GM15510 (cell line): ENCODE results near the gene CHID1.
A peak's percentile ranks its signal among the peaks of the same experiment; 100 is the strongest.

ENCODE experiments used
- POLR2A ChIP-seq: IDR thresholded peaks from 3 replicates; pipeline ENCODE4 v1.6.1; 2011; ENCODE audit warnings: borderline replicate concordance; ENCODE audit not compliant: insufficient read length; ENCODE audit errors: extremely low read depth

Gene CHID1

DNA sequence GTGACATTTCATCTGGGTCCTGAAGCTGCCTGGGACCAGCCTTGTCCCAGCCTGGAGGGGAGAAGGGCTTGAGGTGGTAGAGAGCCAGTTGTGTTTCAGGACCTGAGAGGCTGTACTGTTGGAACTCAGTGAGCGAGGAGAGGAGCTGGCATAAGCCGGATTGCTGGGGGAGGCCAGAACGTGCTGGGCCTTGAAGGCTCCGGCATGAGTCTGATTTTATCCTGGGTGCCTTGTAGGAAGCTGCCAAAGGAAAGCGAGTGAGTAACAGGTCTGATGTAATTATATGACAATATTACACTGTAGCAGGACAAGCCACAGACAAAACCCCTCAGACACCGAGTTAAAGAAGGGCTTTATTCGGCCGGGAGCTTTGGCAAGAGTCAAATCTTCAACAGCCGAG is 32.2 kb upstream of the CHID1 start:
- TF ChIP-seq POLR2A, result no peak

DNA sequence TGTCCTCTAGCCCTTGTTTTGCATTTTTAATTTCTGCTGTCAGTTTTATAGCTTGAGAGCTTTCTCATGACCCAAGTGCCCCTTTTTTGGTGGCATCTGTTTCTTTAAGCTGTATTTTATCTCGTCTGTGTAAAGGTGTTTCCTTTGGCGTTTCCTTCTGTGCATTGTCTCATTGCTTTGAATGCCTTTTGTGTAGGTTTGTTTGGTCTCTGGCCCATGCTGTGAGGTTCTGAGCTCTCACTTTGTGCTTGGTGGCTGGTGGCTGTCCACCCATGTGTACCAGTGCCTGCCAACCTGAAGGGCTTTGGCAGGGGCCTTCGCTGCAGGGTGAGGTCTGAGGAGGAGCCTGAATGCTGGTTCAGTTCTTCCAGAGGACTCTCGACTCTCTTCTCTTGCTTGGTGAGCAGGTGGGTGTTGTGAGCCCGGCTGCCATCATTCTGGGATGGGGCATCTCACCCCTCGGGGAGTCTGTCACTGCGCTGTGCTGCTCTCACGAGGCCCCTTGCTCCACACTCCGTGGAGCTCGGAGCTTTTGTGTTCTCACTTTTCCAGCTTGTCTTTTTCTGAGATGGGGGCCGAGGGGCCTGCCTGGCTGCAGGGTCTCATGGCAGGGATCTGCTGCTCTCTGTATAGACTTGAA is 30.0 kb upstream of the CHID1 start:
- no peak for TF ChIP-seq POLR2A

DNA sequence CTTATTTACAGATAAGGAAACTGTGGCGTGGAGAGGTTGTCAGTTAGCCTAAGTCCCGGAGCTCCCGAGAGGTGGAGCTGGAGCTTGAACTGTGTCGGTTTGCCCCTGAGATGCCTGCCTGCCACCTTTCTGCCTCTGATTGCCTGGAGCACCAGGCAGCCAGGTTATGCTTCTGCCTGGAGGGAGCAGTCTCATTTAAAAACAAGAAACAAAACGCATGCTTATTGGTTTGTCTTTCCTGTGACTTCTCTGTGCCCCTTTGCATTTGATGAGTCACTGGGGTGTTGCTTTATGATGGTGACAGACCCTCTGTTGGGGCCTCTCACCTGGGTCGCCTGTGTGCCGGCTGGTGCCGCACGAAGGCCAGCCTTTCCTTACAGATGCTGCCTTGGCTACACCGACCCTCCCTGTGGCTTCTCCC is 27.2 kb upstream of the CHID1 start:
- no peak for TF ChIP-seq POLR2A

DNA sequence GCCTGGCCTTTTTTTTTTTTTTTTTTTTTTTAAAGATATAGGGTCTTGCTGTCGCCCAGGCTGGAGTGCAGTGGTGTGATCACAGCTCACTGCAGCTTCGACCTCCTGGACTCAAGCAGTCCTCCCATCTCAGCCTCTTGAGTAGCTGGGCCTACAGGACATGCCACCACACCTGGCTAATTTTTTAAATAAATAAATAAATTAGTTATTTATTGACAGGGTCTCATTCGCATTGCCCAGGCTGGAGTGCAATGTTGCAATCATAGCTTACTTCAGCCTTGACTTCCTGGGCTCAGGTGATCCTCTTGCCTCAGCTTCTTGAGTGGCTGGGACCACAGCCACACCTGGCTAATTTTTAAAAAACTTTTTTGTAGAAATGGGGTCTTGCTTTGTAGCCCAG is 25.6 kb upstream of the CHID1 start:
- no peak for TF ChIP-seq POLR2A

DNA sequence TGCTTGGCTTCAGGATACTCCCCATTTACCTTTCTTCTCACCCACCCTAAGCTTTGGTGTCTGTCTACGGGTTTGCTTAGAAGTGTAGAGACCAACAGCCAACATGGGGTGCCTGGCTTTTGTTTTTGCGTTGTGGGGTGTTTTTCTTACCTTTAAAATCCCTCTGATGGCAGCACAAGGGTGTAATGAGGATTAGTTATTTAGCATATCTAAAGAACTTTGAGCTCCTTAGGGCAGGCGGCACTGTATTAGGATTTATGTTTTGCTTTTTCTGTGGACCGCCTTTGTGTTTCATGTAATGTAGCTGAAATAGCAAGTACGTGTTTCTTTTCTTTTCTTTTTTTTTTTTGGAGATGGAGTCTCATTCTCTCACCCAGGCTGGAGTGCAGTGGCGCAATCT is 23.9 kb upstream of the CHID1 start:
- TF ChIP-seq POLR2A, result no peak

DNA sequence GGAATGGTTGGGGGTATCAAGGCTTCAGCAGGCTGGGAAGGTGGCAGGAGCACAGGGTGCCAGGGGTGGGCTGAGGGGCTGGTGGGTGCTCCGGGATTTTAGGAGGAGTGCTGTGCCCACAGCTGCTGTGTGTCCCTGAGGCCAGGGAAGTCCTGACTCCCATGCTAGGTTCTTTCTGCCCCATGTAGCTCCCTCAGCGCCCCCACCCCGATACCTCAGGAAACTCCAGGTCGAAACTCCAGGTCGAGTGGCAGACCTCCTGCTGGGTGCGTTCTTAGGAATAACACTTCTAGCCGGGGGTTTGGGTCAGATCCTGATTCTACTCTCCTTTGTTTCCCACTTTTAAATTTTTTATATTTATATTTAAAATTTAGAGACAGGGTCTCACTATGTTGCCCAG is 23.3 kb upstream of the CHID1 start:
- TF ChIP-seq POLR2A, result no peak

DNA sequence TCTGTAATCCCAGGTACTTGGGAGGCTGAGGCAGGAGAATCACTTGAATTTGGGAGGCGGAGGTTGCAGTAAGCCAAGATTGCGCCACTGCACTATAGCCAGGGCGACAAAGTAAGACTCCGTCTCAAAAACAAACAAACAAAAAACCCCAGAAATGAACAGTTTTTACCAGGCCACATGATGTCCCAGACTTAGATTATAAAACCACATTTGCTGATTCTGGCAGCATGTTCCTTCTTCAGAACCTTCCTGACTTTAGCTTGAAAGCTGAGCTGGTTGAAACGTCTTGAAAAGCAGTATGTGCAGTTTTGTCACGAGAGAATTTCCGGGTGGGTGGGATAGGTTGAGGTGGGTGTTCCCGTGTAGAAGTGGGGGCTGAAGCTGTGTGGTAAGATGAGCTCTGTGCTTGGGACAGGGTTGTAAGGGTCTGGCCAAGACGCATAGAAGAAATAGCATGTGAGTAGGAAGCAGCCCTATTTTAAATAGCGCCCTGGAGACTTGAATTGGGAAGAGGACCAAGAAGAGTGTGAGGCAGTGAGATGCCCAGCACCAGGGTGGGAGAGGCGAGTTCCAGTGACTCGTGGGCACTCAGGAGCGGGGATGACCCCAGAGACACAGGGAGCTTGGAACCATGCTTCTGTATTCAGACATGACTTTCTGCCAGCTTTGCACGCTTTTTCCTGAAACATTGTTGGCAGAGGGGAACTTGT is 22.7 kb upstream of the CHID1 start:
- TF ChIP-seq POLR2A, result no peak

DNA sequence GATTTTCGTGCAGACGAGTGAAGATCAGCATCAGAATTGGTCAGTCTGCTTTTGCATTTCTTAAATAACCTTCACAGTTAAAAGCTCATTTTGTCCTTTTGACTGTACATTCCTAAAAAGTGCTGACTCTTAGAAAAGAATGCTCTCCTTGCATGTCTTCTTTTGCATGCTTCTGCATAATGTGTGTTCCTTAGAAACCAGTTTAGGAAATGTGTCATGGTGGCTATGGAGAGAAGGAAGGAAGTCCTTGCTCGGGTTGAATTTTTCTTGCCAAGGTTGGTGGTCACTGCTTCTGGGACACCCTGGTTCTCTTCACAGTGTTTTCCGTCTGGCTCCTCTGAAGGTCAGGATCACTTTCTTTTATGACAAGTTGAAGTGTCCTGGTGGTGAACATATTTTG is 21.8 kb upstream of the CHID1 start:
- TF ChIP-seq POLR2A, result no peak

DNA sequence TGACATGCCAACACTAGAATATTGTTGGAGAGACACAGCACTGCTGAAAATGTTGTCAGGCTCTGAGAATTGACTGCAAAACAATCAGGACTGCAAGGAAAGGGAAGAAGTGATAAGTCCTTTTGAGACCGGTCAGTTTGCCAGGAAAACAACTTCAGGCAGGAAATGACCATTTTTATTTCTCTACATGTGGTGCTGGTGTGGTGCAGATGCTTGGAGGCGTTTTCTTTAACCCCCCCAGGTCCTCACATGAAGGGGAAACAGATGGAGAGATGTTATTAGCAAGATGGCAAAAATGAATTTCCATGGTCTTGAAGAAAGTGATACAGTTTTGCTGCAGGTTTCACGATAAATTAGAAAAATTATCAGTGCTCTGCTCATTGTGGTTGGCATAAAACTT is 20.8 kb upstream of the CHID1 start:
- TF ChIP-seq POLR2A, result no peak

DNA sequence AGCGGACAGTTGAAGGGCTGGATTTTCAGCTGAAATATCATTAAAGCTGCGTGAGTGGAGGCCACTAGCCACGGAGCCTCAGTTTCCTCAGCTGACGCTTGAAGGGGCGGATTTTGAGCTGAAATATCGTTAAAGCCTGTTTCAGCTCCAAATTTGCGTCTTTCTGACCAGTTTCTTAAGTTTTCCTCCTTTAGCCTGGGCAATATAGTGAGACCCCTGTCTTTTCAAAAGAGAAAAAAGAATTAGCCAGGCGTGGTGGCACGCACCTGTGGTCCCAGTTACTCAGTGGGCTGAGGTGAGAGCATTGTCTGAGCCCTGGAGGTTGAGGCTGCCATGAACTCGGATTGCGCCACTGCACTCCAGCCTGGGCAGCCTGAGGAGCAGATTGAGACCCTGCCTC is 18.8 kb upstream of the CHID1 start:
- TF ChIP-seq POLR2A, result no peak

DNA sequence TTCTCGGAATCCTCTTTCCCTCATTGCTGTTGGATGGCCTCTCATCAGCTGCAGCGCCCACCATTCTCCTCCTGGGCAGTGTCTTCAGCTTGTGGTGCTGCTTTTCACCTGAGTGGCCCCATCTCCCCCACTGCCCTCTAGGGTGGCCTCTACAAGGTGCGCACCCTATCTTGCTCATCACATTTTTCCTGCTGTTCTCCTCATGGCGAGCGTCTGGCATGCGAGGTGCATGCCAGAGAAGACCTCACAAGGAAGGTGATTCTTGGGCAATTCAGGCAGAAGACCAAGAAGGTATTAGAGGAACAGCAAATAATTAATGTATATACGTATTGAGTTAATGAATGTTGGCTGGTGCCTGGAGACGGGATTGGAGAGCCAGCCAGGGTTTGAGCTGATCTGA is 18.2 kb upstream of the CHID1 start:
- no peak for TF ChIP-seq POLR2A

DNA sequence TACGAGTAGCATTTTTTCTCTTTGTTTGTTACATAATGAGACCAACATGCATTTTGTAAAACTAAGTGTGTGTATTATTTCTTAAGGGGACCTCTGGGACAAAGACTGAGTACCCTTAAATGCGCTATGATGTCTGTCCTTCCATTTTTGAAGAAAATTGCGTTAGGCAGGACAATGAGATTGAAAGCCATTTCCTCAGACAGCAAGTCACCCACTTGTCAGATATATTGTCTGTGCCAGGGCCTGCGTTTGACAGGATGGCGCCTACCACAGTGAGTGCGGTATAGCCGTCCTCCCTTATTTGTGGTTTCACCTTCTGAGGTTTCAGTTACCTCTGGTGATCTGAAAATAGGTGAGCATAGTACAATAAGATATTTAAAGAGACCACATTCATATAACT is 17.3 kb upstream of the CHID1 start:
- no peak for TF ChIP-seq POLR2A

DNA sequence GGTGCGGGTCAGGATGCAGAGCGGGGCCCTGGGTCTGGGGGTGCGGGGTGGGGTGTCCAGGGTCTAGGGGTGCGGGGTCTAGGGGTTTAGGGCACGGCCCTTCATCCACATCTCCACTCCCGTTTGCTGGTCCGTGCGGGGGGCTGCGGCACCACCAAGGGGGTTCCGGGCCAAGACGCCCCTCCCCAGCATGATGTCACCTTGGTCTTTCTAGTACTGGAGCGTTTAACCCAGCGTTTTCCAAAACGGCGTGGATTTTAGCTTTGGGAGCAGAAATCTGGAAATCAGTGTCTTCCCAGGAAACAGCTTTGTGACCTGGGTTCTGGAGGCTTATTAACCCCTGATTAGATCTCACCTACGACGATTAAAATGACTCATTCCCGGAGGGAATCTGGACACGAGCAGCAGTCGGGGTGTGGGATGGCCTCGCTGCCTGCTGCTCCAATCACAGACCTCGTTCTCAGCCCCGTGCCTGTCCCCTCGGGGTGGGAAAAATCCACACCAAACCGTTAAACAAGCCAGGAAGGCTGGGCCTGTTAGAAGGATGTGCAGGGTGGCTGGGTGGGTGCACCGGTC is 15.8 kb upstream of the CHID1 start:
- no peak for TF ChIP-seq POLR2A

DNA sequence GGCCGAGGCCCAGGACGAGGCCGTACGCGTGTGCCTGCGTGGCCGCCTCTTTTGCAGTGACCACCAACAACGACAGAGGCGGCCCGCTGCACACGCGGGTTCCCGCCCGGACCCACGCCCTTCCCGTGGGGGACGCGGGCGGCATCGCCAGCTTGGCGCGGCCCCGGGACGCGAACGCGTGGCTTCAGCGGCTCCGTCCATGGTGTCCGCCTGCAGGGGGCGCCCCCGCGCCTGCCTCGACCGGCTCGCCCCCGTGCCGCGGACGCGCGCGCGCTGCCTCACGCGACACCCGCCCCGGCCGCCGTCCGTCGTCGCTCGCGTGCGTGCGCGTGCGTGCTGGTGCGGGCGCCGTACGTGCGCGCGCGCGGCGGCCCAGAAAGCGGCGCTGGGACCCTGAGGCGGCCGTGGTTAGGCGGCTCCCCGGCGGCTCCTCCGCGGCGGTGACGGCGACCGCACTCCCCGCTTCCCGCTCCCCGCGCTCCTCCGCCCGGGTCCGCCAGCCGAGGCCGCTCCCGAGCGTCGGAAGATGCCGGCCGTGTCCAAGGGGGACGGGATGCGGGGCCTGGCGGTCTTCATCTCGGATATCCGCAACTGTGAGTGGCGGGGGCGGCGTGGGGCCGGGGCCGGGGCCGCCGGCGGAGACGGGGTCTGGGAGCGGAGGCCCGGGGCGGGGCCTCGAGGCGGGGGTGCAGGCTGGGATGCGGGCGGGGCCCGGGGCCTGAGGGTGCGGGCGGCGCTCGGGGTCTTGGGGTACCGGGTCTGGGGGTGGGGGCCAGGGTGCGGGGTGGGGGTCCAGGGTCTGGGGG is 15.1 kb upstream of the CHID1 start, which contains the start of gene AP2A2:
AP2A2 (plus strand) TSS at position 375 of the 806 bp plus-strand sequence; CDS start at position 527, 152 bp downstream.
- TF ChIP-seq POLR2A, result peak; percentile 83

DNA sequence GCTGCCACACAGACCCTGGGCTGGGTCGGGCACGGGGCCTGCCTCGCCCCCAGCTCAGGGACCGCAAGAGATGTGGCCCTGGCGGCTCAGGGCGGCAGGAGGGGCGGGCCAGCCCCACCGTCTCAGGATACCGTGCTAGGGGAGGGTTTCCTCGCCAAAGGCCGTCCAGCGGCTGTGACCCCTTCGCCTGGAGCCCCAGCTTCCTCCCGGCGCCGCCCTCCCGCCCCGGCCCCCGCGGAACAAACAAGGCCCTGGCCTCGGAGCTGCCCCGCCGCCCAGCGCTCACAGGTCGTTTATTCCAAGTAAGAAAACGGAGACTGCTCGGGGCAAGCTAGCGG is 14.5 kb upstream of the CHID1 start:
- TF ChIP-seq POLR2A, result no peak
